Osteoblast (primary cell): Measurements from ENCODE around the gene INSM1. TPM values are rescaled to one million over a fixed set of nuclear protein-coding genes. Genes with fewer than 3 reads are reported as not detected.

Experiments used
- DNase-seq: peaks from one replicate; pipeline ENCODE4 v3.0.0; 2011; ENCODE audit warnings: low spot score, mixed read lengths; ENCODE audit not compliant: insufficient read length; ENCODE audit errors: missing footprints
- H2AFZ ChIP-seq: 2 replicates; pipeline ENCODE4 v1.6.0; 2011; ENCODE audit warnings: mild to moderate bottlenecking, low read length
- H3K27ac ChIP-seq: 2 replicates; pipeline ENCODE4 v1.5.1; 2011; ENCODE audit warnings: mild to moderate bottlenecking, low read depth, low read length, moderate library complexity
- H3K27me3 ChIP-seq: 2 replicates; pipeline ENCODE4 v1.6.0; 2012; ENCODE audit warnings: mild to moderate bottlenecking, control low read depth, inconsistent platforms, low read length, moderate library complexity; ENCODE audit not compliant: insufficient read depth
- H3K36me3 ChIP-seq: 2 replicates; pipeline ENCODE4 v1.5.1; 2011; ENCODE audit warnings: mild to moderate bottlenecking, low read length, control low read depth, moderate library complexity; ENCODE audit not compliant: insufficient read depth
- H3K4me1 ChIP-seq: 2 replicates; pipeline ENCODE4 v1.5.1; 2011; ENCODE audit warnings: mild to moderate bottlenecking, low read length, control low read depth, moderate library complexity; ENCODE audit not compliant: insufficient read depth
- H3K4me2 ChIP-seq: 2 replicates; pipeline ENCODE4 v1.6.0; 2011; ENCODE audit warnings: mild to moderate bottlenecking, low read length; ENCODE audit not compliant: insufficient read depth
- H3K4me3 ChIP-seq: fragments of 200-600 bp; sonication (generic); 3 replicates; pipeline ENCODE4 v1.5.1; 2012; ENCODE audit warnings: mild to moderate bottlenecking, low read length, inconsistent platforms; ENCODE audit not compliant: insufficient read depth
- H3K79me2 ChIP-seq: 2 replicates; pipeline ENCODE4 v1.6.0; 2012; ENCODE audit warnings: mild to moderate bottlenecking, low read length, control low read depth, inconsistent platforms; ENCODE audit not compliant: insufficient read depth
- H3K9me3 ChIP-seq: 2 replicates; pipeline ENCODE4 v1.5.1; 2011; ENCODE audit warnings: low read depth, low read length, control low read depth
- H4K20me1 ChIP-seq: 2 replicates; pipeline ENCODE4 v1.6.0; 2012; ENCODE audit warnings: mild to moderate bottlenecking, low read length, control low read depth; ENCODE audit not compliant: insufficient read depth
- total RNA-seq: library from RNA; depleted of rRNA; stranded (reverse); fragments of >200 nt; gene quantifications from 2 replicates; pipeline ENCODE4 v1.2.3, GENCODE V29; 2012
- TF ChIP-seq, protein P1 (sequence below): IDR thresholded peaks from 2 replicates; pipeline ENCODE4 v1.5.1; 2011; ENCODE audit warnings: mild to moderate bottlenecking, low read depth, low read length, moderate library complexity; ENCODE audit errors: extremely low read depth

INSM1 gene
- total RNA-seq, 1 donor, result not detected

- TF ChIP-seq, protein P1, sequence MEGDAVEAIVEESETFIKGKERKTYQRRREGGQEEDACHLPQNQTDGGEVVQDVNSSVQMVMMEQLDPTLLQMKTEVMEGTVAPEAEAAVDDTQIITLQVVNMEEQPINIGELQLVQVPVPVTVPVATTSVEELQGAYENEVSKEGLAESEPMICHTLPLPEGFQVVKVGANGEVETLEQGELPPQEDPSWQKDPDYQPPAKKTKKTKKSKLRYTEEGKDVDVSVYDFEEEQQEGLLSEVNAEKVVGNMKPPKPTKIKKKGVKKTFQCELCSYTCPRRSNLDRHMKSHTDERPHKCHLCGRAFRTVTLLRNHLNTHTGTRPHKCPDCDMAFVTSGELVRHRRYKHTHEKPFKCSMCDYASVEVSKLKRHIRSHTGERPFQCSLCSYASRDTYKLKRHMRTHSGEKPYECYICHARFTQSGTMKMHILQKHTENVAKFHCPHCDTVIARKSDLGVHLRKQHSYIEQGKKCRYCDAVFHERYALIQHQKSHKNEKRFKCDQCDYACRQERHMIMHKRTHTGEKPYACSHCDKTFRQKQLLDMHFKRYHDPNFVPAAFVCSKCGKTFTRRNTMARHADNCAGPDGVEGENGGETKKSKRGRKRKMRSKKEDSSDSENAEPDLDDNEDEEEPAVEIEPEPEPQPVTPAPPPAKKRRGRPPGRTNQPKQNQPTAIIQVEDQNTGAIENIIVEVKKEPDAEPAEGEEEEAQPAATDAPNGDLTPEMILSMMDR, result no peak
Observed at GRCh38 chr20:20369250-20370093, 1.6 kb downstream of the INSM1 start.

DNA sequence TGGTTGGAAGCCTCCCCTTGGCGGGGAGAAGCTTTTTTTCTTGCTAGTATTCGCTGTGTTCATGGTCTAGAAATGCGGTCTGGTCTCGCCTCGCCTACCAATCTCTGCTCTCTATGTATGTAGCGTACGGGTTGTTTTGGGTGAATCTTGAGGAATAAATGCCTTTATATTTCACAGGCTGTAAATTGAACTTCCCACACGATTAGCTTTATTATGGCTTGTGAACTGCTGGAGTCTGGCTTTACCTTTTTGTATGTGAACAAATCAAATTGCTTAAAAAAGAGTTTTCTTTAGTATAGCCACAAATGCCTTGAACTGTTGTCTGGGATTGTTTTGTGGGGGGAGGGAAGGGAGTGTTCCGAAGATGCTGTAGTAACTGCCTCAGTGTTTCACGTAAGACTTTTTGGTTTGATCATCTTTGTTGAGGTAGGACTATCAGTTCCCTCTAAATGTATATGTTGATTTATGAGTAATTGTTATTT is 2.2 kb downstream of the INSM1 start:
- TF ChIP-seq, protein P1, result no peak
- H3K4me3 ChIP-seq, result no peak overlapping the region
- H3K27ac ChIP-seq, result no peak overlapping the region
- no peaks in the 10 kb centered on the region for H4K20me1 ChIP-seq
- H2AFZ ChIP-seq, result no peak overlapping the region
- peak; percentile 68 for DNase-seq
- no peaks in the 10 kb centered on the region for H3K4me1 ChIP-seq
- no peaks in the 10 kb centered on the region for H3K9me3 ChIP-seq
- H3K4me2 ChIP-seq, result no peak overlapping the region
- H3K36me3 ChIP-seq, result no peaks in the 10 kb centered on the region
- no peaks in the 10 kb centered on the region for H3K79me2 ChIP-seq
- peaks cover 71% of the 10 kb centered on the region for H3K27me3 ChIP-seq

More at GRCh38 chr20:20369250-20370093, 1.6 kb downstream of the INSM1 start:
- no peaks in the 10 kb centered on the region for H3K4me1 ChIP-seq
- H2AFZ ChIP-seq, result no peak overlapping the region
- no peaks in the 10 kb centered on the region for H3K9me3 ChIP-seq
- peak; percentile 82 for DNase-seq
- peaks cover 71% of the 10 kb centered on the region for H3K27me3 ChIP-seq
- no peaks in the 10 kb centered on the region for H3K36me3 ChIP-seq
- H3K4me3 ChIP-seq, result no peak overlapping the region
- H3K79me2 ChIP-seq, result no peaks in the 10 kb centered on the region
- no peaks in the 10 kb centered on the region for H4K20me1 ChIP-seq
- H3K4me2 ChIP-seq, result no peak overlapping the region
- H3K27ac ChIP-seq, result no peak overlapping the region

- H3K4me2 ChIP-seq, result no peak overlapping the region
- H4K20me1 ChIP-seq, result no peaks in the 10 kb centered on the region
- peak; percentile 75 for DNase-seq
- TF ChIP-seq, protein P1, result no peak
- no peak overlapping the region for H2AFZ ChIP-seq
- H3K4me1 ChIP-seq, result no peaks in the 10 kb centered on the region
- no peak overlapping the region for H3K27ac ChIP-seq
- no peaks in the 10 kb centered on the region for H3K9me3 ChIP-seq
- peaks cover 67% of the 10 kb centered on the region for H3K27me3 ChIP-seq
- no peaks in the 10 kb centered on the region for H3K36me3 ChIP-seq
- no peak overlapping the region for H3K4me3 ChIP-seq
- no peaks in the 10 kb centered on the region for H3K79me2 ChIP-seq
Observed at GRCh38 chr20:20371083-20371482, 3.2 kb downstream of the INSM1 start.

GRCh38 chr20:20371681-20372080 is 3.8 kb downstream of the INSM1 start:
- Histone ChIP-seq H3K4me2 (no peak overlapping the region), H3K9me3 (no peaks in the 10 kb centered on the region), H2AFZ (no peak overlapping the region), H4K20me1 (no peaks in the 10 kb centered on the region), H3K4me3 (no peak overlapping the region), H3K79me2 (no peaks in the 10 kb centered on the region), H3K36me3 (no peaks in the 10 kb centered on the region), H3K4me1 (no peaks in the 10 kb centered on the region), H3K27me3 (peaks cover 62% of the 10 kb centered on the region), H3K27ac (no peak overlapping the region)
- TF ChIP-seq, protein P1, result no peak
- no peak for DNase-seq
